Spinal cord (tissue), 10 donors: ENCODE data around the gene PRELP. TPM values are rescaled to one million over a fixed set of nuclear protein-coding genes. Genes with fewer than 3 reads are reported as not detected.

Experiments used
- DNase-seq, 6 donors: peaks; one replicate each; pipeline versions ENCODE4 v3.0.0 to v3.0.0-alpha.2; 2013 to 2015; ENCODE audit warnings: low spot score in 6 of 6, low read depth in 4 of 6
- H3K27ac ChIP-seq: one replicate; pipeline ENCODE4 v1.5.1; 2013; ENCODE audit warnings: low read depth, low read length, control low read depth
- H3K27me3 ChIP-seq: one replicate; pipeline ENCODE4 v1.6.1; 2013; ENCODE audit warnings: low read length; ENCODE audit not compliant: control insufficient read depth, insufficient read depth
- H3K36me3 ChIP-seq: one replicate; pipeline ENCODE4 v1.6.1; 2013; ENCODE audit warnings: low read length; ENCODE audit not compliant: control insufficient read depth, insufficient read depth
- H3K4me1 ChIP-seq: one replicate; pipeline ENCODE4 v1.6.1; 2013; ENCODE audit warnings: low read length; ENCODE audit not compliant: control insufficient read depth, insufficient read depth
- H3K4me3 ChIP-seq: one replicate; pipeline ENCODE4 v1.5.1; 2013; ENCODE audit warnings: low read depth, low read length, control low read depth
- H3K9me3 ChIP-seq: one replicate; pipeline ENCODE4 v1.6.1; 2013; ENCODE audit warnings: low read length; ENCODE audit not compliant: control insufficient read depth, insufficient read depth
- WGBS: methylation state at CpG from one replicate; pipeline ENCODE4 v1.1.5; 2013; ENCODE audit warnings: missing lambda C conversion rate; ENCODE audit not compliant: insufficient coverage; 5-methylcytosine and 5-hydroxymethylcytosine counted together
- long read RNA-seq, 4 donors: transcript quantifications; one replicate each; lab custom pipeline, GENCODE V29; 2026
- polyA plus RNA-seq, 2 donors: library from polyadenylated mRNA; unstranded; fragments of 120-200 nt; gene quantifications; one replicate each; pipeline ENCODE4 v1.2.1, GENCODE V29; 2013; ENCODE audit not compliant: insufficient read length in 2 of 2
- total RNA-seq, 2 donors: library from RNA; depleted of rRNA in 1 of 2; stranded (reverse); fragments of 120-200 nt in 1 of 2; fragments of >200 nt in 1 of 2; gene quantifications; one replicate each; pipeline versions ENCODE4 v1.2.3 to v1.2.4, GENCODE V29; 2013 to 2014
- donor health status: healthy.

PRELP gene
- total RNA-seq (1 to 10 TPM; 3.7 to 4.4 TPM), polyA plus RNA-seq (1 to 10 TPM; 3.4 to 8.0 TPM)
- long read RNA-seq, donor 1, full-length matches to known transcripts, result 4 of 9 reads
- long read RNA-seq, donor 1, partial matches to known transcripts, result 5 of 9 reads
- long read RNA-seq, donor 1, other reads (novel, unspliced or antisense), result 0 of 9 reads
- long read RNA-seq, donor 2, full-length matches to known transcripts, result 3 of 3 reads
- long read RNA-seq, donor 2, partial matches to known transcripts, result 0 of 3 reads
- long read RNA-seq, donor 2, other reads (novel, unspliced or antisense), result 0 of 3 reads
- long read RNA-seq, donor 3, full-length matches to known transcripts, result 1 of 8 reads
- long read RNA-seq, donor 3, partial matches to known transcripts, result 7 of 8 reads
- long read RNA-seq, donor 3, other reads (novel, unspliced or antisense), result 0 of 8 reads
- long read RNA-seq, donor 4, full-length matches to known transcripts, result 1 of 1 reads
- long read RNA-seq, donor 4, partial matches to known transcripts, result 0 of 1 reads
- long read RNA-seq, donor 4, other reads (novel, unspliced or antisense), result 0 of 1 reads

- Histone ChIP-seq H3K4me3 (peak within 1 kb of the TSS; percentile 28), H3K9me3 (no peaks in the 10 kb centered on the region), H3K36me3 (no peaks in the 10 kb centered on the region), H3K4me1 (peaks cover 35% of the 10 kb centered on the region), H3K27me3 (no peaks in the 10 kb centered on the region), H3K27ac (peak within 1 kb of the TSS; percentile 90)
- 30% methylated on average over 2 of the region's 8 CpGs for WGBS
- peak in 2 of 6 donors; percentile 58 to 73 for DNase-seq
These were observed at the start of gene PRELP for GRCh38 chr1:203475012-203475981. TSS of gene PRELP (plus strand) at chr1:203475806. CDS start at chr1:203483185, 7,379 bp downstream.

DNA sequence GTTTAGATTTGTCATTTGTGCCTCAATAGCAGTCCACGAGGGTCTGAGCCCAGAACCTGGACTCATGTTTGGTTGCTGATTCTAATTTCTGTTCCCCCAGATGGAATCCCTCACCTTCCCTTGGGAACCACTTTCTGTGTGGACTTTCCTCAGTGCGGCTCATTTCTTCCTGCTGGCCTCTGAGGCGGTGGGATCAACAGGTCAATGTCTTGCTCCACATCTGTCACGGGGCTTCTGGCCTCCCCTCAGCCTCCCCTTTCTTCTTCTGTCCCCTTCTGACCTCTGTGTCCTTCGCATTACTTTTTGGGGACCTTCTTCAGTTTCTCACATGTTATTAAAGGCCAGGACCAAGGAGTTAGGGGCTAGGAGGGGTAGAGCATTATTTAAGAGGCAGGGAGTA lies 49.2 kb upstream of the PRELP start:
- WGBS, result 94% methylated on average over 4 of the region's 5 CpGs
- no peak for DNase-seq

DNA sequence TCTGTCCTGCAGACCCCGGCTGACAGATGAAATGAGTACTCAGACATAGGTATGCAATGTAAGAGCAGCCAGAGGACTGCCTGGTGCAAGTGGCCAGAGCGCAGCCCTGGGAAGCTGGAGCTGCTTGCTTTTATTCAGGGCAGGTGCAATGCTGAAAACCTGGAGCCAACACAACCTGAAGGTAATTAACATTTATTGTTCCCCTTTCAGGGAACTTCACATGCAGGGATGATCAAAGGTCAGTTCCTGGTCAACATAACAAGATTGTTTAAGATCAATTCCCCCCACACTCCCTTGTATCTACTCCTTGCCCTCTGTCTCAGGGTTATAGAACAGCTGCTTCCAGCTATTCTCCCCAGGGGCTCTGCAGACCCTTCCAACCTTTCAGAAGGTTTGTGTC lies 48.7 kb upstream of the PRELP start:
- H3K27ac ChIP-seq, result no peak overlapping the region
- no peaks in the 10 kb centered on the region for H3K27me3 ChIP-seq
- whole genome bisulfite sequencing, result 92% methylated on average over 2 of the region's 2 CpGs

More for the DNA sequence above, 49.2 kb upstream of the PRELP start:
- H3K4me3 ChIP-seq, result no peak overlapping the region
- H3K36me3 ChIP-seq, result no peaks in the 10 kb centered on the region
- no peak overlapping the region for H3K27ac ChIP-seq
- no peaks in the 10 kb centered on the region for H3K4me1 ChIP-seq
- no peaks in the 10 kb centered on the region for H3K9me3 ChIP-seq
- no peaks in the 10 kb centered on the region for H3K27me3 ChIP-seq

DNA sequence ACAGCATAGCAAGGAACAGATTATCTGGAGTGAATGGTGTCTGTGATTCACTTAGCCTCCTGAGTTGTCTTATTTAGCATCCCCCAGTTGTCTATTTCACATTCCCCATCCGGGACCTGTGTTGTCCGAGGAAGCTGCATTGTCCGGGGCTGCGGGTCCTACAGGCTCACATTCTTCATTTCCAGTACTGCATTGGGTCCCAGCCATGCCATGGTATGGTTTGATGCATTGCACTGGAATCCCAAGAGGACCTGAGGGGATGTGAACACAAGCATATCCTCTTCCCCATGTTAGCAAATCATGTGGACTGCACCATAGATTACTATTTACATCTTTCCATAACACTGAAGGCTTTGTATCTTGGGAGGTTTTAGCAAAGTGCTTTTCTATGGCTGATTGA lies 48.2 kb upstream of the PRELP start:
- H3K27ac ChIP-seq, result no peak overlapping the region
- DNase-seq, result no peak
- no peak overlapping the region for H3K4me3 ChIP-seq
- no peaks in the 10 kb centered on the region for H3K27me3 ChIP-seq
- H3K36me3 ChIP-seq, result no peaks in the 10 kb centered on the region
- no peaks in the 10 kb centered on the region for H3K9me3 ChIP-seq
- WGBS, result no CpG with 5 or more reads among the region's 4 CpGs
- no peaks in the 10 kb centered on the region for H3K4me1 ChIP-seq

More for the DNA sequence above, 48.7 kb upstream of the PRELP start:
- no peaks in the 10 kb centered on the region for H3K4me1 ChIP-seq
- H3K9me3 ChIP-seq, result no peaks in the 10 kb centered on the region
- H3K36me3 ChIP-seq, result no peaks in the 10 kb centered on the region
- H3K4me3 ChIP-seq, result no peak overlapping the region
- DNase-seq, result no peak

- no peak overlapping the region for H3K4me3 ChIP-seq
- DNase-seq, result no peak
- H3K4me1 ChIP-seq, result no peaks in the 10 kb centered on the region
- H3K27me3 ChIP-seq, result no peaks in the 10 kb centered on the region
- H3K9me3 ChIP-seq, result no peaks in the 10 kb centered on the region
- no peaks in the 10 kb centered on the region for H3K36me3 ChIP-seq
- H3K27ac ChIP-seq, result no peak overlapping the region
- WGBS, result 69% methylated on average over 7 of the region's 11 CpGs
These were observed 46.5 kb upstream of the PRELP start for GRCh38 chr1:203428981-203429599.

GRCh38 chr1:203435615-203436014 lies 40.0 kb upstream of the PRELP start:
- Histone ChIP-seq H3K9me3 (no peaks in the 10 kb centered on the region), H3K27ac (no peak overlapping the region), H3K4me3 (no peak overlapping the region), H3K27me3 (no peaks in the 10 kb centered on the region), H3K4me1 (peaks cover 8% of the 10 kb centered on the region), H3K36me3 (no peaks in the 10 kb centered on the region)
- 41% methylated on average over 3 of the region's 7 CpGs for WGBS
- no peak for DNase-seq

DNA sequence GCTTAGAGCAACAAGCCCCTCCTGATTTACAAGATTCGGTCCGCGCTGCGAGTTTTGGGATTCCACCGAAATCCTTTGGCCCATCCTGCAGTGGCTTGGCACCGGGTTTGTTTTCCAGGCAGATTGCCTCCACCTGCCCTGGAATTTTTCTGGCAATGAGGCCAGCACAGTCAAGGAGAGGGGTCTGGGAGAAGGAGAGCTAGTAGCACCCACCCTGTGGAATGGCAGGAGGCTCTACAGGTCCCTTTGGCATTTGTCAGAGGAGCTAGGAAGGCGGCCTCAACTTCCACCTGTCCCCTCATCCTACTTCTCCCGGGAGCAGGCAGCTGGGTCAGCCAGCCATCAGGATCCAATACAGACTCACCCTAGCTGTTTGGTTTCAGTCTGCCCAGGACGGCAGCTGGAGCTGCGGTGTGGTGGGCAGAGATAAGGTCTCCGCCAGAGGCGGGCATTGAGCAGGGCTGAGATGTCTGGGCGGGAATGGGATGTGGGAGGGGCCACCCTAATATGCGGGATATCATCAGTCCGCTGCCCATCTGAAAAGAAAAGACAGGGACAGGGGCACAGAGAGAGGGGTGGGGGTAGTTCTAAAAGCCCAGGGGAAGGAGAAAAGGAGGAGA lies 37.8 kb upstream of the PRELP start:
- Histone ChIP-seq H3K4me1 (peaks cover 19% of the 10 kb centered on the region), H3K27ac (no peak overlapping the region), H3K9me3 (no peaks in the 10 kb centered on the region), H3K36me3 (no peaks in the 10 kb centered on the region), H3K27me3 (no peaks in the 10 kb centered on the region), H3K4me3 (no peak overlapping the region)
- WGBS, result 91% methylated on average over 14 of the region's 15 CpGs
- no peak for DNase-seq

DNA sequence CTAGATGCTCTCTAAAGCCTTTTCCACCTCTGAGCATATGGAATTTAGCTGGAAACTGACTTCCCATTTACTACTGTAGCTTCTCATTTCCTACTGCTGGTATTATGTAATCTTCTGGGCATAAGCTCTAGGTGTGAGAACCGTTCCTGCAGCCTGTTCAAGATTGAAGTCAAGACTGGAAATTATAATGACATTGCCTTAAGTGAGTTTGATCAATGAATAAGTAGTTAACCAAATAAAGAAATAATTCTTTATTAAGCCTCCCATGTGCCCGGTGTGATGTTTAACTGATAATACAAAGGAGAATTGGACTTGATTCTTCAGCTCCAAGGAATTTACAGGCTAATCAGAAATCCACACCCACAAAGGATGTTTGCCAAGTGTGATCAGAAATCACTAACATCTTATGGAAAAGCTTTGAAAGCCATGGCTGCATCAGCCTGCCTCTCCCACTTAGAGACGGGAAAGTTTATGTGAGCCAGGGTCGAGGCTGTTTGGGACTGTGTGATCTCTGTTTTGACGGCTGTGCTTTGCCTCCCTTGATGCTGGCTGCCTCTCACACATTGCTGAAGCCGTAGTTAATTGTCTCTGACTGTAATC lies 36.4 kb upstream of the PRELP start:
- H3K9me3 ChIP-seq, result no peaks in the 10 kb centered on the region
- H3K27me3 ChIP-seq, result no peaks in the 10 kb centered on the region
- H3K36me3 ChIP-seq, result no peaks in the 10 kb centered on the region
- peaks cover 19% of the 10 kb centered on the region for H3K4me1 ChIP-seq
- no peak overlapping the region for H3K27ac ChIP-seq
- H3K4me3 ChIP-seq, result no peak overlapping the region
- DNase-seq, result peak in 1 of 6 donors; percentile 29
- WGBS, result 56% methylated on average over 4 of the region's 6 CpGs
